Lung (tissue), 12 donors: ENCODE measurements around the gene UBA1. TPM values are rescaled to one million over a fixed set of nuclear protein-coding genes. Genes with fewer than 3 reads are reported as not detected.
A peak's percentile ranks its signal among the peaks of the same experiment; 100 is the strongest.

Experiments
- ATAC-seq: fragments of 200-7000 bp; cut with Tn5 transposase; one replicate; pipeline ENCODE4 v1.9.1; 2020; ENCODE audit warnings: moderate number of reproducible peaks; ENCODE audit not compliant: insufficient read depth, low FRiP score
- DNase-seq, 3 donors: peaks; one replicate each; pipeline ENCODE4 v3.0.0-alpha.2; 2013 to 2017
- H3K27ac ChIP-seq, 2 donors: one replicate each; pipeline ENCODE4 v1.5.1; 2013; ENCODE audit warnings: mild to moderate bottlenecking in 2 of 2, moderate library complexity in 2 of 2, control low read depth in 1 of 2, inconsistent platforms in 1 of 2, low read depth in 1 of 2, low read length in 1 of 2
- H3K27me3 ChIP-seq, 3 donors: one replicate each; pipeline ENCODE4 v1.5.1; 2013; ENCODE audit warnings: low read length in 2 of 3; ENCODE audit not compliant: control insufficient read depth in 3 of 3, insufficient read depth in 3 of 3
- H3K36me3 ChIP-seq, 4 donors: one replicate each; pipeline ENCODE4 v1.5.1; 2013; ENCODE audit warnings: low read length in 4 of 4, mild to moderate bottlenecking in 1 of 4, moderate library complexity in 1 of 4; ENCODE audit not compliant: control insufficient read depth in 4 of 4, insufficient read depth in 4 of 4
- H3K4me1 ChIP-seq, 5 donors: one replicate each; pipeline ENCODE4 v1.5.1; 2013; ENCODE audit warnings: low read length in 5 of 5, mild to moderate bottlenecking in 2 of 5, moderate library complexity in 1 of 5; ENCODE audit not compliant: control insufficient read depth in 5 of 5, insufficient read depth in 5 of 5
- H3K4me3 ChIP-seq: one replicate; pipeline ENCODE4 v1.5.1; 2013; ENCODE audit warnings: mild to moderate bottlenecking, control low read depth, moderate library complexity
- H3K9ac ChIP-seq, 2 donors: one replicate each; pipeline ENCODE4 v1.5.1; 2013; ENCODE audit warnings: low read length in 2 of 2, control low read depth in 1 of 2; ENCODE audit not compliant: insufficient read depth in 1 of 2
- H3K9me3 ChIP-seq, 4 donors: one replicate each; pipeline ENCODE4 v1.5.1; 2013; ENCODE audit warnings: low read length in 3 of 4, mild to moderate bottlenecking in 1 of 4, moderate library complexity in 1 of 4; ENCODE audit not compliant: control insufficient read depth in 4 of 4, insufficient read depth in 3 of 4
- WGBS, 2 donors: extraction: QIAGEN DNeasy Blood & Tissue Kit; methylation state at CpG; one replicate each; pipeline ENCODE4 v1.1.7; 2013; 5-methylcytosine and 5-hydroxymethylcytosine counted together
- polyA plus RNA-seq, 2 donors: library from polyadenylated mRNA; stranded (reverse); fragments of 200-250 nt; gene quantifications; one replicate each; pipeline ENCODE4 v1.2.1, GENCODE V29; 2013
- total RNA-seq, 2 donors: library from RNA; depleted of rRNA in 1 of 2; stranded (reverse); fragments of >200 nt in 1 of 2; gene quantifications; one replicate each; pipeline ENCODE4 v1.2.1, GENCODE V29; 2014 to 2021
- TF ChIP-seq, protein P1 (sequence below): IDR thresholded peaks from 2 replicates; pipeline ENCODE4 v1.5.1; 2012; ENCODE audit warnings: mild to moderate bottlenecking; ENCODE audit errors: control extremely low read depth, extremely low read depth
- donor health status: control.
- donor health status: control.
- donor health status: Bipolar disorder and iron deficiency.
- donor health status: healthy.
- donor health status: DM: yes; HTN: yes; CAD: no.

UBA1 gene
- total and polyA plus RNA-seq, 4 donors = 92.5 to 221 (median 131) TPM

- H3K9ac ChIP-seq = peak overlapping the region; percentile 49 to 90
- WGBS, 2 donors = 0 to 42% methylated on average over 21 to 39 of the region's 39 CpGs
- H3K27me3 ChIP-seq = peaks cover 0 to 3% (median 0%) of the 10 kb centered on the region in 3 donors
- H3K27ac ChIP-seq = peak overlapping the region; percentile 94 to 98
- no peaks in the 10 kb centered on the region for H3K9me3 ChIP-seq
- DNase-seq (peak in 2 of 3 donors; percentile 6 to 54), ATAC-seq (peak; percentile 30)
- peaks cover 2 to 6% (median 5%) of the 10 kb centered on the region in 4 donors for H3K36me3 ChIP-seq
- H3K4me3 ChIP-seq = peak overlapping the region; percentile 70
- peaks cover 0 to 15% (median 0%) of the 10 kb centered on the region in 5 donors for H3K4me1 ChIP-seq
- TF ChIP-seq, protein P1, sequence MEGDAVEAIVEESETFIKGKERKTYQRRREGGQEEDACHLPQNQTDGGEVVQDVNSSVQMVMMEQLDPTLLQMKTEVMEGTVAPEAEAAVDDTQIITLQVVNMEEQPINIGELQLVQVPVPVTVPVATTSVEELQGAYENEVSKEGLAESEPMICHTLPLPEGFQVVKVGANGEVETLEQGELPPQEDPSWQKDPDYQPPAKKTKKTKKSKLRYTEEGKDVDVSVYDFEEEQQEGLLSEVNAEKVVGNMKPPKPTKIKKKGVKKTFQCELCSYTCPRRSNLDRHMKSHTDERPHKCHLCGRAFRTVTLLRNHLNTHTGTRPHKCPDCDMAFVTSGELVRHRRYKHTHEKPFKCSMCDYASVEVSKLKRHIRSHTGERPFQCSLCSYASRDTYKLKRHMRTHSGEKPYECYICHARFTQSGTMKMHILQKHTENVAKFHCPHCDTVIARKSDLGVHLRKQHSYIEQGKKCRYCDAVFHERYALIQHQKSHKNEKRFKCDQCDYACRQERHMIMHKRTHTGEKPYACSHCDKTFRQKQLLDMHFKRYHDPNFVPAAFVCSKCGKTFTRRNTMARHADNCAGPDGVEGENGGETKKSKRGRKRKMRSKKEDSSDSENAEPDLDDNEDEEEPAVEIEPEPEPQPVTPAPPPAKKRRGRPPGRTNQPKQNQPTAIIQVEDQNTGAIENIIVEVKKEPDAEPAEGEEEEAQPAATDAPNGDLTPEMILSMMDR = no peak
Measured at GRCh38 chrX:47145395-47146120, 48.1 kb upstream of the UBA1 start.

DNA sequence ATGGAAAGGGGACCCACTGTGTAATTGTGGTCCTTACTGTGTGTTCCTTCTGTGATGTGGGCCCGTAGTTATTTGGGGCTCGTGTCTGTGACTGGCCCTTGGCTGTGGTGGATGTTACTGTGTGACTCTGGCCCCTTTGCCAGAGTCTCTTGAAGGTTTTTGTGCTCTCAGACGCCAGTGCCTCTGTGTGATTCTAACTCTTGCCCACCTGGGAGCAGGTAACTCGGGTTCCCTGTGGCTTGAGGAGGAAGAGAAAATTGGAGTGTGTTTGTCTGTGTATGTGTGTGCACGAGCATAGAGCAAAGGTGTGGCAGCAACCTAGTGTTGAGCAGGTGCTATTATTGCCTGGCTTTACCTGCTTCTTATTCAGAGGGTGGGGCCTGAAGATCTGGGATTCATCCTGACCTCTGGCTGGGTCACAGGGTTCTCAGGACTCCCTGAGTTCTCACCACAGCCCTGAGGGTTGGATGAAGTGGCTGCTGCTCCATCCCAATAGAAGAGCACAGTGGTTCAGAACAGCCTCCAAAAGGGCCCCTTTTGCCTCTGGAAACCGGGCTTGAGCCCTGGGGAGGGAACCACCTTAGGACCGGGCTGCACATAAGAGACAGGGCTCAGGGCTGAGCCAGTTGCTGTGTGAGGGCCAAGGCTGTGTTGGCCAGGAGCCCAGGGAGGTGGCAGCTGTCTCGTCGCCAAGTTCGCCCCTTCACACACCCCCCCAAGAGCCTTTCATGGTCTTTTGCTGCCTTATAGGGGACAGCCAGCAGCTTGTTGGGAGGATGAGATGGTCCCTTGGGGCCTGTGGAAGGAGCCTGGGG, 47.3 kb upstream of the UBA1 start:
- ATAC-seq (no peak), DNase-seq (peak in 2 of 3 donors; percentile 10 to 25)
- peak overlapping the region in 1 of 2 donors; percentile 28 for H3K27ac ChIP-seq
- no peaks in the 10 kb centered on the region for H3K9me3 ChIP-seq
- peaks cover 0 to 15% (median 0%) of the 10 kb centered on the region in 5 donors for H3K4me1 ChIP-seq
- 4 to 41% methylated on average over 7 to 10 of the region's 10 CpGs for WGBS, 2 donors
- peaks cover 0 to 3% (median 0%) of the 10 kb centered on the region in 3 donors for H3K27me3 ChIP-seq
- H3K9ac ChIP-seq = peak overlapping the region; percentile 49 to 90
- TF ChIP-seq, protein P1 = no peak
- peaks cover 2 to 6% (median 5%) of the 10 kb centered on the region in 4 donors for H3K36me3 ChIP-seq
- H3K4me3 ChIP-seq = peak overlapping the region; percentile 57

- H3K27ac ChIP-seq = no peak overlapping the region
- WGBS, 2 donors = 76 to 90% methylated on average over 12 of the region's 12 CpGs
- H3K4me3 ChIP-seq = no peak overlapping the region
- no peaks in the 10 kb centered on the region for H3K9me3 ChIP-seq
- TF ChIP-seq, protein P1 = no peak
- H3K36me3 ChIP-seq = peaks cover 1 to 3% (median 2%) of the 10 kb centered on the region in 4 donors
- DNase-seq (no peak), ATAC-seq (no peak)
- H3K27me3 ChIP-seq = peaks cover 0 to 3% (median 0%) of the 10 kb centered on the region in 3 donors
- H3K4me1 ChIP-seq = peaks cover 0 to 15% (median 0%) of the 10 kb centered on the region in 5 donors
- H3K9ac ChIP-seq = no peak overlapping the region
Measured at GRCh38 chrX:47146936-47147859, 46.4 kb upstream of the UBA1 start.
